Fibroblast of mammary gland (primary cell): Measurements from ENCODE around the gene MTHFR.

ENCODE experiments used
- DNase-seq: peaks from one replicate; pipeline ENCODE4 v3.0.0-alpha.2; 2010; ENCODE audit warnings: low read depth
- H3K4me3 ChIP-seq: 2 replicates; pipeline ENCODE4 v1.5.1; 2011; ENCODE audit warnings: low read depth, mild to moderate bottlenecking, low read length, moderate library complexity; ENCODE audit not compliant: control insufficient read depth
- TF ChIP-seq, protein P1 (sequence below): conservative IDR thresholded peaks from 2 replicates; pipeline ENCODE4 v1.5.1; 2011; ENCODE audit warnings: low read depth, low read length, inconsistent platforms; ENCODE audit not compliant: control insufficient read depth, insufficient read depth

MTHFR gene

DNA sequence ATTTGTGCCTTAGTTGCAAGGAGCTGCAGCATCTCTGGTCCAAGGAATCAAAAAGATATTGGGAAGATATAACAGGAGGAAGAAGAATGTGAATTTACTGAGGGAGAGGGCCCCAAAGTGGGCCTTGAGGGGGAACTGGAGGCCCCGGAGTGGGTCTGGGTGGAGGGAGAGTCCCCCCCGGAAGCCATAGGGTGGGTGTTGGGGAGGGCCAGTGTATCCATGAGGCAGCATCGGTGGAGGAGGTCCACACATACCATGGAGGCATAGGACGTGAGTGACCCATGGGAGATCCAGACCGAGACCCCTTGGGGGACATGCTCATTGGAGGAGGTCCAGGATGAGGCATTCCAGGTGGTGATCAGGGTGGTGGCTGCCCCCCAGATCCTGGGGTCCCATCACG, 44.5 kb downstream of the MTHFR start:
- no peak overlapping the region for H3K4me3 ChIP-seq
- no peak for DNase-seq
- TF ChIP-seq, protein P1, sequence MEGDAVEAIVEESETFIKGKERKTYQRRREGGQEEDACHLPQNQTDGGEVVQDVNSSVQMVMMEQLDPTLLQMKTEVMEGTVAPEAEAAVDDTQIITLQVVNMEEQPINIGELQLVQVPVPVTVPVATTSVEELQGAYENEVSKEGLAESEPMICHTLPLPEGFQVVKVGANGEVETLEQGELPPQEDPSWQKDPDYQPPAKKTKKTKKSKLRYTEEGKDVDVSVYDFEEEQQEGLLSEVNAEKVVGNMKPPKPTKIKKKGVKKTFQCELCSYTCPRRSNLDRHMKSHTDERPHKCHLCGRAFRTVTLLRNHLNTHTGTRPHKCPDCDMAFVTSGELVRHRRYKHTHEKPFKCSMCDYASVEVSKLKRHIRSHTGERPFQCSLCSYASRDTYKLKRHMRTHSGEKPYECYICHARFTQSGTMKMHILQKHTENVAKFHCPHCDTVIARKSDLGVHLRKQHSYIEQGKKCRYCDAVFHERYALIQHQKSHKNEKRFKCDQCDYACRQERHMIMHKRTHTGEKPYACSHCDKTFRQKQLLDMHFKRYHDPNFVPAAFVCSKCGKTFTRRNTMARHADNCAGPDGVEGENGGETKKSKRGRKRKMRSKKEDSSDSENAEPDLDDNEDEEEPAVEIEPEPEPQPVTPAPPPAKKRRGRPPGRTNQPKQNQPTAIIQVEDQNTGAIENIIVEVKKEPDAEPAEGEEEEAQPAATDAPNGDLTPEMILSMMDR: no peak

DNA sequence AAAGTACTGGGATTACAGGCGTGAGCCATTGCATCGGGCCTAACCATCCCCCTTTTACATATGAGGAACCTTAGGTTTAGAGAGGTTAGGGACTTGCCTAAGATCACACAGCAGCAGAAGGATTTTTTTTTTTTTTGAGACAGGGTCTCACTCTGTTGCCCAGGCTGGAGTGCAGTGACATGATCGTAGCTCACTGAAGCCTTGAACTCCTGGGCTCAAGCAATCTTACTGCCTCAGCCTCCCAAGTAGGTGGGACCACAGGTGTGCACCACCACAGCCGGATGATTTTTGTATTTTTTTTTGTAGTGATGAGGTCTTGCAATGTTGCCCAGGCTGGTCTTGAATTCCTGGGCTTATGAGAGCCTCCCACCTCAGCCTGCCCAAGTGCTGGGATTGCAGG, 46.0 kb downstream of the MTHFR start:
- H3K4me3 ChIP-seq: no peak overlapping the region
- no peak for DNase-seq
- TF ChIP-seq, protein P1: no peak

DNA sequence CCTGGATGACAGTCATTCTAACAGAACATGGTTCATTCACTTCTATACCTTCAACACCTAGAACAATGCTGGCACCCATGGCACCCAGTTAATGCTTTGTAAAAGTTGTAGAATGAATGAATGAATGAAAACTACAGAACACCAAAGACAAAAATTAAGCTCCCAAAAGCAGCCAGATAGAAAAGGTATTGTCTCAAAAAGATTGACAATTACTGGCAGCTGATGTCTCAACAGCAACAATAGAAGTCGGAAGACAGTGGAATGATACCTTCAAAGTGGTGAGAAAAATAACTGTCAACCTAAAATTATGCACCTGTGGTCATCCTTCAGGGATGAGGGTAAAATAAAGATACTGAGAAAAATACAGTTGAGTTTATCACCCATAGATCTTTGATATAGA, 48.7 kb downstream of the MTHFR start:
- TF ChIP-seq, protein P1: no peak
- H3K4me3 ChIP-seq: no peak overlapping the region
- no peak for DNase-seq

DNA sequence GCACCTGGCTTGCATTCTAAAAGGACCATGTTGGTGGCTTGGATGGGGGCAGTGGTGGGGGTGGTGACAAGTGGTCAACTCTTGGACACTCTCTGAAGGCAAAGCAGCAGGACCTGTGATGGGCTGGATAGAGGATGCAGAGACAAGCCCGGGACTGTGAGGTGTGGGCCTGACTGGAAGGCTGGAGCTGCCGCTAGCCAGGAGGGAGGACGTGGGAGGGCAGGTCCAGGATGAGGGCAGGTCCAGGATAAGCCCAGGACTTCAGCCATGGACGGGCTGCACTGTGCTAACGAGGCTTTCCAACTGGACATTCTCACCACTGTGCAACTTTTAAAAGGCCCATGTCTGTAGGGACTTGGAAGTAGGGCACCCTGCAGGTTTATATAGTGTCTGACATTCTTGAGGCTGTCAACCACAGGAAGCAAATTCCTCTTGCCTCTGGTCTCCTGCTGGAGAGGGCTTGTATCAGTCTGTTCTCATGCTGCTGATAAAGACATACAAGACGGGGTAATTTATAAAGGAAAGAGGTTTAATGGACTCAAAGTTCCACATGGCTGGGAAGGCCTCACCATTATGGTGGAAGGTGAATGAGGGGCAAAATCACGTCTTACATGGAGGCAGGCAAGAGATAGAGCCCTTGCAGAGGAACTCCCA, 52.1 kb downstream of the MTHFR start:
- no peak for DNase-seq
- TF ChIP-seq, protein P1: no peak

DNA sequence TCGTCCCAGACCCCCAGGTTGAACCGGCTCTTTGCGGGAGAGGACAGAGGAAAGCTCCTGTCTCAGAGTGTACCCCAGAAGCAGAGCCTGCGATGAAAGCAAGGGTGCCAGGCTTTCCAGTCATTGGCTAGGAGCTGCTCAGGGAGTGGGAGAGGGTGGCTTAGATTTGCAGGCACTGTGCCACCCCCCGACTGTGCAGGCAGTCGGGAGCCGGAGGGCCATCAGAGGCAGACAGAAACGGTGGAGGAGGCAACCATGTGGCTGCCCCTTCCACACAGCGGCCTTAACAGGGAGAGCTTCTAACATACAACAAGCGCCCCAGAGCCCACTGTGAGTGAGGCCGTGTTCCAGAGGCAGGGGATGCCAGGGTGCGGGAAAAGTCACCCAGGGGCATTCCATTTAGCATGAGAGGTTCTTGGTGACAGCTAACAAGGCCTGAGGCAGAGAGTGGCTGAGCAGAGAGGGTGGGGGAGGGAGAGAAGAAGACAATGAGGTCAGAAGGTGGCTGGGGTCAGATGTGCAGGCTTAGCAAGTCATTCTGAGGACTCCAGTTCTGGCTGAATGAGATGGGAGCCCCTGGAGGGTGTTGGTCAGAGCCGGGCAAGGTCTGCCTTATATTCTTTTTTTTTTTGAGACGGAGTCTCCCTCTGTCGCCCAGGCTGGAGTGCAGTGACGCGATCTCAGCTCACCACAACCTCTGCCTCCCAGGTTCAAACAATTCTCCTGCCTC, 53.2 kb downstream of the MTHFR start:
- DNase-seq: no peak
- H3K4me3 ChIP-seq: no peak overlapping the region
- TF ChIP-seq, protein P1: no peak

More for the DNA sequence above, 52.1 kb downstream of the MTHFR start:
- H3K4me3 ChIP-seq: no peak overlapping the region

DNA sequence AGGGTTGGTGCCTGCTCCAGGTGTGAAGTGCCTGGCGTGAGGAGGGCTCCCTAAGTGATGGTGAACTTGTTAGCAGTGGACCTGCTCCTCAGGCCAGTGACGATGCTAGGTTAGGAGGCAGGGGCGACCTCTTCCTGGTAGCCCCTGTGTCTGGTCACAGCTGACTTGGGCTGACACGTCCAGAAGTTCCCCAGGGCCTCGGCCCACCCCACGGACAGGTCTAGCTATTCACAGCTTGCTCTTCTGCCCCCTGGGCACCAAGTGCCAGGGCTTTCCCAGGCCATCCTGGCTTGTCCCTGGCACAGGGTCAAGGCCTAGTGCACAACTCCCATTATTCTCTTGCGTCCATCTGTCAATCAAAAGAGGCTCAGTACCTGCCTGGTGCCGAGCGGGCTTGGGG, 54.7 kb downstream of the MTHFR start:
- TF ChIP-seq, protein P1: no peak
- DNase-seq: no peak
- H3K4me3 ChIP-seq: no peak overlapping the region

DNA sequence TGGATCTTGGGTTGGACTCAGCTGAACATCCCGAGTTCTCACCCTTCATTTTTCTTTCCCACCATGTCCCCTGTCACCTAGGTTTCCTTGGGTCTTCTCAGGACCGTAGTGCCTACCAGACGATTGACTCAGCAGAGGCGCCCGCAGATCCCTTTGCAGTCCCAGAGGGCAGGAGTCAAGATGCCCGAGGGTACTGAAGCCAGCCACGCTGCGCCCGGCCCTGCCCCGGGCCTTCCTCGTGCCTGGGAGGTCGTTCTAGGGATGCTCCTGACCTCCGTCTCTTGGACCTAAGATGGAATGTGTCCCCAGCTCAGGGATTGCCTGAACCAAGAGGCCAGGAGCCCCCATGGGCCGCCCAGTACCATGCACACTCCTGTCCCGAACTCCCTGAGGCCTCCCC, 55.8 kb downstream of the MTHFR start:
- DNase-seq: no peak
- TF ChIP-seq, protein P1: no peak
- H3K4me3 ChIP-seq: no peak overlapping the region
